Measurements from ENCODE around the gene ASXL1. TPM values are rescaled to one million over a fixed set of nuclear protein-coding genes. Genes with fewer than 3 reads are reported as not detected.
A peak's percentile ranks its signal among the peaks of the same experiment; 100 is the strongest.

Gene ASXL1
- total RNA-seq, 2 donors from 2014 or later: 88.9 to 98.6 TPM

GRCh38 chr20:32487381-32487780 is 129.2 kb downstream of the ASXL1 start:
- Histone ChIP-seq H3K27ac (ENCODE audit: low read depth, low read length) (no peak overlapping the region), H3K27me3 (ENCODE audit: control insufficient read depth, insufficient read depth, low read length, poor library complexity, severe bottlenecking) (no peaks in the 10 kb centered on the region), H3K9ac (ENCODE audit: extremely low read depth, low read length, poor library complexity, severe bottlenecking) (no peak overlapping the region), H3K4me1 (ENCODE audit: control insufficient read depth, insufficient read depth, low read length) (no peaks in the 10 kb centered on the region), H3K9me3 (ENCODE audit: control insufficient read depth, low read length) (peaks cover 5% of the 10 kb centered on the region), H3K36me3 (ENCODE audit: control insufficient read depth, insufficient read depth, low read length) (no peaks in the 10 kb centered on the region), H3K4me3 (ENCODE audit: low read length) (no peak overlapping the region)
- H3K27ac Mint-ChIP-seq: no peak overlapping the region
- peak; percentile 17 for DNase-seq
- peaks cover 11% of the 10 kb centered on the region for H3K4me1 Mint-ChIP-seq
- H3K36me3 Mint-ChIP-seq (ENCODE audit: low read depth): peaks cover 3% of the 10 kb centered on the region
- WGBS, 2 experiments (ENCODE audit: insufficient coverage in 1 of 2, insufficient read length in 1 of 2): 92 to 100% methylated on average over 3 of the region's 3 CpGs
- peaks cover 3% of the 10 kb centered on the region for H3K9me3 Mint-ChIP-seq
- H3K4me3 Mint-ChIP-seq: no peak overlapping the region
- peaks cover 22% of the 10 kb centered on the region for H3K27me3 Mint-ChIP-seq (ENCODE audit: insufficient read depth)
- TF ChIP-seq CTCF (conservative IDR thresholded peaks at IDR 0.05): no peak

GRCh38 chr20:32488066-32488838 is 130.1 kb downstream of the ASXL1 start:
- peaks cover 3% of the 10 kb centered on the region for H3K9me3 Mint-ChIP-seq
- Histone ChIP-seq H3K4me1 (ENCODE audit: control insufficient read depth, insufficient read depth, low read length) (no peaks in the 10 kb centered on the region), H3K27me3 (ENCODE audit: control insufficient read depth, insufficient read depth, low read length, poor library complexity, severe bottlenecking) (no peaks in the 10 kb centered on the region), H3K36me3 (ENCODE audit: control insufficient read depth, insufficient read depth, low read length) (no peaks in the 10 kb centered on the region), H3K27ac (ENCODE audit: low read depth, low read length) (no peak overlapping the region), H3K9ac (ENCODE audit: extremely low read depth, low read length, poor library complexity, severe bottlenecking) (no peak overlapping the region), H3K4me3 (ENCODE audit: low read length) (no peak overlapping the region), H3K9me3 (ENCODE audit: control insufficient read depth, low read length) (peaks cover 5% of the 10 kb centered on the region)
- WGBS, 2 experiments (ENCODE audit: insufficient coverage in 1 of 2, insufficient read length in 1 of 2): 95 to 96% methylated on average over 7 of the region's 7 CpGs
- no peak for DNase-seq
- H3K27me3 Mint-ChIP-seq (ENCODE audit: insufficient read depth): peaks cover 22% of the 10 kb centered on the region
- no peak overlapping the region for H3K4me3 Mint-ChIP-seq
- TF ChIP-seq CTCF (conservative IDR thresholded peaks at IDR 0.05): no peak
- peaks cover 3% of the 10 kb centered on the region for H3K36me3 Mint-ChIP-seq (ENCODE audit: low read depth)
- H3K27ac Mint-ChIP-seq: no peak overlapping the region
- H3K4me1 Mint-ChIP-seq: peaks cover 11% of the 10 kb centered on the region

Other genes starting within 250 kb of the ASXL1 start
- gene TM9SF4, start 248.6 kb upstream of the ASXL1 start, total RNA-seq: 10 to 100 TPM; 77.2 to 84.8 TPM
- gene PLAGL2, start 150.6 kb upstream of the ASXL1 start, total RNA-seq: 10 to 100 TPM; 25.5 to 34.5 TPM
- gene POFUT1, start 150.5 kb upstream of the ASXL1 start, total RNA-seq: 10 to 100 TPM; 43.9 to 44.8 TPM
- 10 to 100 TPM; 31.4 to 41.1 TPM for gene KIF3B, start 80.7 kb upstream of the ASXL1 start, total RNA-seq
- gene NOL4L, start 227.0 kb downstream of the ASXL1 start, total RNA-seq: 10 to 100 TPM; 39.6 to 50.7 TPM

Data from endodermal cell (in vitro differentiated cells).